ENCODE results near the gene LATS1. TPM values are rescaled to one million over a fixed set of nuclear protein-coding genes. Genes with fewer than 3 reads are reported as not detected.
"Not testable (repeated sequence)": the region's sequence is repeated elsewhere in the genome, so short reads cannot be mapped to it uniquely, and the experiment has no call there.

Gene LATS1
- polyA plus RNA-seq, 4 donors, result 4.1 to 23.0 (median 7.3) TPM

DNA sequence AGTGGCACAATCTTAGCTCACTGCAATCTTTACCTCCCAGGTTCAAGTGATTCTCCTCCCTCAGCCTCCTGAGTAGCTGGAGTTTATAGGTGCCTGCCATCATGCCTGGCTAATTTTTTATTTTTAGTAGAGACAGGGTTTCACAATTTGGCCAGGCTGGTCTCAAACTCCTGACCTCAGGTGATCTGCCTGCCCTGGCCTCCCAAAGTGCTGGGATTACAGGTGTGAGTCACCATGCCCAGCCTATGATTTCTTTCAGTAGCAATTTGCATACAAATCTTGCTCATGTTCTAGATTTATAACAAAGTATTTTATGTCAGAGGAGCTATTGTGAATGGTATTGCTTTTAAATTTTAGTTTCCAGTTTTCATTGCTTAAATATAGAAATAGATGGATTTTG is 45.6 kb downstream of the LATS1 start:
- not testable (repeated sequence) for H3K27me3 ChIP-seq (ENCODE audit: control insufficient read depth in 3 of 3, insufficient read depth in 3 of 3, low read length in 3 of 3); H3K4me1 ChIP-seq (ENCODE audit: control insufficient read depth in 3 of 3, insufficient read depth in 2 of 3, low read depth in 1 of 3, low read length in 2 of 3); DNase-seq; H3K4me3 ChIP-seq (ENCODE audit: low read depth in 1 of 3, low read length in 3 of 3); H3K27ac ChIP-seq (ENCODE audit: low read depth in 1 of 3, low read length in 2 of 3); FAIRE-seq; H3K9me3 ChIP-seq (ENCODE audit: control insufficient read depth in 2 of 2, insufficient read depth in 1 of 2, low read depth in 1 of 2, low read length in 1 of 2)
- H3K36me3 ChIP-seq (ENCODE audit: control insufficient read depth in 3 of 3, insufficient read depth in 2 of 3, low read depth in 1 of 3, low read length in 3 of 3), result peaks cover 13 to 63% (median 18%) of the 10 kb centered on the region in 3 donors

GRCh38 chr6:149660028-149660427 is 57.9 kb downstream of the LATS1 start:
- 88 to 96% (median 90%) methylated on average over 4 of the region's 4 CpGs for WGBS, 3 donors
- Histone ChIP-seq H3K4me1 (ENCODE audit: control insufficient read depth in 3 of 3, insufficient read depth in 2 of 3, low read depth in 1 of 3, low read length in 2 of 3) (no peaks in the 10 kb centered on the region), H3K27me3 (ENCODE audit: control insufficient read depth in 3 of 3, insufficient read depth in 3 of 3, low read length in 3 of 3) (no peaks in the 10 kb centered on the region), H3K27ac (ENCODE audit: low read depth in 1 of 3, low read length in 2 of 3) (no peak overlapping the region), H3K36me3 (ENCODE audit: control insufficient read depth in 3 of 3, insufficient read depth in 2 of 3, low read depth in 1 of 3, low read length in 3 of 3) (peaks cover 8 to 22% (median 9%) of the 10 kb centered on the region in 3 donors), H3K4me3 (ENCODE audit: low read depth in 1 of 3, low read length in 3 of 3) (no peak overlapping the region), H3K9me3 (ENCODE audit: control insufficient read depth in 2 of 2, insufficient read depth in 1 of 2, low read depth in 1 of 2, low read length in 1 of 2) (no peaks in the 10 kb centered on the region)
- no peak for FAIRE-seq
- no peak for DNase-seq

- 96 to 100% (median 98%) methylated on average over 5 of the region's 5 CpGs for WGBS, 3 donors
These were observed 60.5 kb downstream of the LATS1 start for GRCh38 chr6:149657441-149657840.

DNA sequence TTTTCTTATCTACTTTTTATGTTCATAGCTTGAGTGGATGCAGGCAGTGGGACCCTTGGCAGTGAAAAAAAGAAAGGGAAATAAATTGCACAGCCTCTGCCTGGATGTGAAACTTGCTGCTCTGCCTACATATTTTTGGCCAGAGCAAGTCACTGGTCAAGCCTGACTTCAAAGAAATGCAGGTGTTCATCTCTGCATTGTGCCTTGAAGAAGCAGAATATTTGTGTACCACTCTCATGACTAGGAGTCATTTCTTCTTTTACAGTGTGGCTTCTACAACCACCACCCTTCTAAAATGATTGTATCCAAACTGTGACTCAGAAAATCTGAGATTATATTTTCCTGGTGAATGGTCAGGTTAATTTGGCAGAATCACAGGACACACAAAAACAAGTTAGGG is 66.8 kb downstream of the LATS1 start:
- Histone ChIP-seq H3K36me3 (ENCODE audit: control insufficient read depth in 3 of 3, insufficient read depth in 2 of 3, low read depth in 1 of 3, low read length in 3 of 3) (no peaks in the 10 kb centered on the region), H3K4me3 (ENCODE audit: low read depth in 1 of 3, low read length in 3 of 3) (no peak overlapping the region), H3K9me3 (ENCODE audit: control insufficient read depth in 2 of 2, insufficient read depth in 1 of 2, low read depth in 1 of 2, low read length in 1 of 2) (no peaks in the 10 kb centered on the region), H3K27me3 (ENCODE audit: control insufficient read depth in 3 of 3, insufficient read depth in 3 of 3, low read length in 3 of 3) (no peaks in the 10 kb centered on the region), H3K27ac (ENCODE audit: low read depth in 1 of 3, low read length in 2 of 3) (no peak overlapping the region), H3K4me1 (ENCODE audit: control insufficient read depth in 3 of 3, insufficient read depth in 2 of 3, low read depth in 1 of 3, low read length in 2 of 3) (no peaks in the 10 kb centered on the region)
- FAIRE-seq (no peak), DNase-seq (no peak)

More at GRCh38 chr6:149657441-149657840, 60.5 kb downstream of the LATS1 start:
- Histone ChIP-seq H3K9me3 (ENCODE audit: control insufficient read depth in 2 of 2, insufficient read depth in 1 of 2, low read depth in 1 of 2, low read length in 1 of 2) (no peaks in the 10 kb centered on the region), H3K27ac (ENCODE audit: low read depth in 1 of 3, low read length in 2 of 3) (no peak overlapping the region), H3K27me3 (ENCODE audit: control insufficient read depth in 3 of 3, insufficient read depth in 3 of 3, low read length in 3 of 3) (no peaks in the 10 kb centered on the region), H3K36me3 (ENCODE audit: control insufficient read depth in 3 of 3, insufficient read depth in 2 of 3, low read depth in 1 of 3, low read length in 3 of 3) (peaks cover 0 to 7% (median 3%) of the 10 kb centered on the region in 3 donors), H3K4me1 (ENCODE audit: control insufficient read depth in 3 of 3, insufficient read depth in 2 of 3, low read depth in 1 of 3, low read length in 2 of 3) (no peaks in the 10 kb centered on the region), H3K4me3 (ENCODE audit: low read depth in 1 of 3, low read length in 3 of 3) (no peak overlapping the region)
- no peak for FAIRE-seq
- DNase-seq, result no peak

- Histone ChIP-seq H3K4me1 (ENCODE audit: control insufficient read depth in 3 of 3, insufficient read depth in 2 of 3, low read depth in 1 of 3, low read length in 2 of 3) (no peaks in the 10 kb centered on the region), H3K9me3 (ENCODE audit: control insufficient read depth in 2 of 2, insufficient read depth in 1 of 2, low read depth in 1 of 2, low read length in 1 of 2) (no peaks in the 10 kb centered on the region), H3K4me3 (ENCODE audit: low read depth in 1 of 3, low read length in 3 of 3) (peak within 1 kb of the TSS; percentile 75 to 92 (median 85)), H3K27ac (ENCODE audit: low read depth in 1 of 3, low read length in 2 of 3) (peak within 1 kb of the TSS; percentile 85 to 88 (median 86)), H3K27me3 (ENCODE audit: control insufficient read depth in 3 of 3, insufficient read depth in 3 of 3, low read length in 3 of 3) (no peaks in the 10 kb centered on the region), H3K36me3 (ENCODE audit: control insufficient read depth in 3 of 3, insufficient read depth in 2 of 3, low read depth in 1 of 3, low read length in 3 of 3) (no peaks in the 10 kb centered on the region)
- FAIRE-seq, result no peak
- WGBS, 3 donors, result 0% methylated on average over 57 to 69 of the region's 69 CpGs
- peak; percentile 93 to 96 for DNase-seq
These were observed 69.5 kb downstream of the LATS1 start, which contains the start of gene KATNA1 for GRCh38 chr6:149648148-149649145. TSS of gene KATNA1 (minus strand) at chr6:149648714. CDS start at chr6:149638547, 10,167 bp downstream.

GRCh38 chr6:149646599-149646998 is 71.3 kb downstream of the LATS1 start:
- H3K27ac ChIP-seq (ENCODE audit: low read depth in 1 of 3, low read length in 2 of 3), result no peak overlapping the region
- whole genome bisulfite sequencing, 3 donors, result 38 to 75% (median 51%) methylated on average over 3 of the region's 3 CpGs
- H3K36me3 ChIP-seq (ENCODE audit: control insufficient read depth in 3 of 3, insufficient read depth in 2 of 3, low read depth in 1 of 3, low read length in 3 of 3), result no peaks in the 10 kb centered on the region
- H3K4me3 ChIP-seq (ENCODE audit: low read depth in 1 of 3, low read length in 3 of 3), result no peak overlapping the region
- no peaks in the 10 kb centered on the region for H3K9me3 ChIP-seq (ENCODE audit: control insufficient read depth in 2 of 2, insufficient read depth in 1 of 2, low read depth in 1 of 2, low read length in 1 of 2)
- no peak for DNase-seq
- H3K4me1 ChIP-seq (ENCODE audit: control insufficient read depth in 3 of 3, insufficient read depth in 2 of 3, low read depth in 1 of 3, low read length in 2 of 3), result peaks cover 0 to 3% (median 0%) of the 10 kb centered on the region in 3 donors
- no peaks in the 10 kb centered on the region for H3K27me3 ChIP-seq (ENCODE audit: control insufficient read depth in 3 of 3, insufficient read depth in 3 of 3, low read length in 3 of 3)
- no peak for FAIRE-seq

GRCh38 chr6:149642829-149643580 is 74.9 kb downstream of the LATS1 start:
- DNase-seq, result no peak
- WGBS, 3 donors, result 78 to 94% (median 85%) methylated on average over 1 of the region's 1 CpG
- FAIRE-seq, result no peak

DNA sequence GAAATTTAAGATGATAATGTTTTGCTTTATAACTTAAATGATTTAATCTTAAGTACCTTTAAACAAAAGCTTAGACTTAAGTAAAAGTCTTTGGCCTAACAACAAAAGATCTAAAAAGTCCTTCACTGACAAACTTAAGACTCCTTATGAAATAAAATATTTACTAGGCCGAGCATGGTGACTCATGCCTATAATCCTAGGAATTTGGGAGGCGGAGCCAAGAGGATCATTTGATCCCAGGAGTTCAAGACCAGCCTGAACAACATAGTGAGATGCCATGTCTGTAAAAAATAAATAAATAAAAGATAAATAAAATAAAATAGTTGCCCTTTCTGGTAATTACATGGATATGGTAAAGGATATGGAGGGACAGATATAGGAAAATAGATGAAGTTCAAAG is 81.8 kb downstream of the LATS1 start:
- 53 to 70% (median 68%) methylated on average over 2 of the region's 2 CpGs for WGBS, 3 donors

More at GRCh38 chr6:149642829-149643580, 74.9 kb downstream of the LATS1 start:
- Histone ChIP-seq H3K4me1 (ENCODE audit: control insufficient read depth in 3 of 3, insufficient read depth in 2 of 3, low read depth in 1 of 3, low read length in 2 of 3) (peaks cover 0 to 3% (median 0%) of the 10 kb centered on the region in 3 donors), H3K27ac (ENCODE audit: low read depth in 1 of 3, low read length in 2 of 3) (no peak overlapping the region), H3K9me3 (ENCODE audit: control insufficient read depth in 2 of 2, insufficient read depth in 1 of 2, low read depth in 1 of 2, low read length in 1 of 2) (no peaks in the 10 kb centered on the region), H3K4me3 (ENCODE audit: low read depth in 1 of 3, low read length in 3 of 3) (no peak overlapping the region), H3K27me3 (ENCODE audit: control insufficient read depth in 3 of 3, insufficient read depth in 3 of 3, low read length in 3 of 3) (no peaks in the 10 kb centered on the region), H3K36me3 (ENCODE audit: control insufficient read depth in 3 of 3, insufficient read depth in 2 of 3, low read depth in 1 of 3, low read length in 3 of 3) (no peaks in the 10 kb centered on the region)

More for the DNA sequence above, 81.8 kb downstream of the LATS1 start:
- H3K36me3 ChIP-seq (ENCODE audit: control insufficient read depth in 3 of 3, insufficient read depth in 2 of 3, low read depth in 1 of 3, low read length in 3 of 3), result peaks cover 0 to 11% (median 4%) of the 10 kb centered on the region in 3 donors
- DNase-seq, result peak in 1 of 2 donors; percentile 23
- no peak overlapping the region for H3K27ac ChIP-seq (ENCODE audit: low read depth in 1 of 3, low read length in 2 of 3)
- no peaks in the 10 kb centered on the region for H3K9me3 ChIP-seq (ENCODE audit: control insufficient read depth in 2 of 2, insufficient read depth in 1 of 2, low read depth in 1 of 2, low read length in 1 of 2)
- no peaks in the 10 kb centered on the region for H3K4me1 ChIP-seq (ENCODE audit: control insufficient read depth in 3 of 3, insufficient read depth in 2 of 3, low read depth in 1 of 3, low read length in 2 of 3)
- no peak overlapping the region for H3K4me3 ChIP-seq (ENCODE audit: low read depth in 1 of 3, low read length in 3 of 3)
- FAIRE-seq, result peak; percentile 57
- H3K27me3 ChIP-seq (ENCODE audit: control insufficient read depth in 3 of 3, insufficient read depth in 3 of 3, low read length in 3 of 3), result no peaks in the 10 kb centered on the region

Data from small intestine (tissue), 7 donors.